Uterus (tissue), 4 donors: ENCODE data around the gene MAP3K4. TPM values are rescaled to one million over a fixed set of nuclear protein-coding genes. Genes with fewer than 3 reads are reported as not detected.
A peak's percentile ranks its signal among the peaks of the same experiment; 100 is the strongest.

ENCODE experiments used
- DNase-seq, 2 donors: peaks; one replicate each; pipeline ENCODE4 v3.0.0-alpha.2; 2019 to 2020
- H3K27ac ChIP-seq, 2 donors: fragments of 200-600 bp; sonication (generic); 1 replicate in 1 of 2; 2 replicates in 1 of 2; pipeline ENCODE4 v1.5.1; 2016 to 2018
- H3K27me3 ChIP-seq, 2 donors: fragments of 200-600 bp; sonication (generic); one replicate each; pipeline ENCODE4 v1.5.1; 2018 to 2019; ENCODE audit warnings: control low read depth in 1 of 2
- H3K36me3 ChIP-seq, 2 donors: fragments of 200-600 bp; sonication (generic); one replicate each; pipeline ENCODE4 v1.5.1; 2019; ENCODE audit warnings: control low read depth in 1 of 2
- H3K4me1 ChIP-seq, 2 donors: fragments of 200-600 bp; sonication (generic); one replicate each; pipeline ENCODE4 v1.5.1; 2018 to 2019; ENCODE audit warnings: control low read depth in 1 of 2
- H3K4me3 ChIP-seq, 2 donors: fragments of 200-600 bp; sonication (generic); 1 replicate in 1 of 2; 2 replicates in 1 of 2; pipeline ENCODE4 v1.5.1; 2018 to 2019; ENCODE audit warnings: mild to moderate bottlenecking in 1 of 2
- H3K9me3 ChIP-seq, 2 donors: fragments of 200-600 bp; sonication (generic); one replicate each; pipeline ENCODE4 v1.5.1; 2019; ENCODE audit warnings: control low read depth in 1 of 2
- CTCF ChIP-seq, 4 experiments: fragments of 200-600 bp in 2 of 4; fragments of 450-650 bp in 2 of 4; sonication (generic) in 2 of 4; IDR thresholded peaks; one replicate each; pipeline ENCODE4 v1.5.1; 2016 to 2019; ENCODE audit warnings: antibody characterized with exemption in 4 of 4, mild to moderate bottlenecking in 2 of 4, moderate library complexity in 1 of 4
- POLR2A ChIP-seq, 2 donors: fragments of 450-650 bp; IDR thresholded peaks; one replicate each; pipeline ENCODE4 v1.6.1; 2016; ENCODE audit warnings: antibody characterized with exemption in 2 of 2, mild to moderate bottlenecking in 1 of 2, moderate library complexity in 1 of 2
- intact Hi-C: fragments of 100-400 bp; cut with DNase I; formaldehyde crosslinking; loops from one replicate; pipeline ENCODE4 v1.15.1; 2023; ENCODE audit warnings: low total_unique reads
- total RNA-seq, 4 donors: library from RNA; depleted of rRNA in 3 of 4; stranded (reverse); fragments of >200 nt in 3 of 4; gene quantifications; one replicate each; pipeline versions ENCODE4 v1.1.0 to v1.2.4, GENCODE V29; 2014 to 2023
- donor health status: DM: yes; HTN: yes; CAD: no.

Gene MAP3K4
- total RNA-seq, 4 donors from 2014 or later = 24.1 to 82.9 (median 46.6) TPM

- H3K4me3 ChIP-seq = peak overlapping the region; percentile 97 to 98
- no peaks in the 10 kb centered on the region for H3K9me3 ChIP-seq
- H3K36me3 ChIP-seq = no peaks in the 10 kb centered on the region
- TF ChIP-seq CTCF (IDR thresholded peaks at IDR 0.05) (peak; percentile 53 to 75 (median 62)), POLR2A (IDR thresholded peaks at IDR 0.05) (no peak)
- no peaks in the 10 kb centered on the region for H3K27me3 ChIP-seq
- DNase-seq = peak; percentile 60 to 66
- H3K4me1 ChIP-seq = no peaks in the 10 kb centered on the region
- intact Hi-C loops = loop anchor here (10.0 kb wide), 1 partner anchor 102 kb away; no protein-coding TSS in a partner anchor
- peak overlapping the region; percentile 94 to 96 for H3K27ac ChIP-seq
Measured at GRCh38 chr6:160992061-160992979, 751 bp downstream of the MAP3K4 start.

GRCh38 chr6:160992980-160993314 is 1.4 kb downstream of the MAP3K4 start:
- intact Hi-C loops = loop anchor here (10.0 kb wide), 1 partner anchor 102 kb away; no protein-coding TSS in a partner anchor
- no peak for DNase-seq
- Histone ChIP-seq H3K4me1 (no peaks in the 10 kb centered on the region), H3K36me3 (no peaks in the 10 kb centered on the region), H3K9me3 (no peaks in the 10 kb centered on the region), H3K4me3 (peak overlapping the region; percentile 97 to 98), H3K27me3 (no peaks in the 10 kb centered on the region), H3K27ac (peak overlapping the region; percentile 94 to 96)
- TF ChIP-seq CTCF (IDR thresholded peaks at IDR 0.05) = no peak
- no peak for TF ChIP-seq POLR2A (IDR thresholded peaks at IDR 0.05)

- Histone ChIP-seq H3K4me1 (no peaks in the 10 kb centered on the region), H3K36me3 (no peaks in the 10 kb centered on the region), H3K4me3 (no peak overlapping the region), H3K27me3 (no peaks in the 10 kb centered on the region), H3K27ac (no peak overlapping the region), H3K9me3 (no peaks in the 10 kb centered on the region)
- intact Hi-C loops = loop anchor here (10.0 kb wide), 1 partner anchor 100 kb away; no protein-coding TSS in a partner anchor
- TF ChIP-seq POLR2A (IDR thresholded peaks at IDR 0.05) = no peak
- TF ChIP-seq CTCF (IDR thresholded peaks at IDR 0.05) = no peak
- DNase-seq = no peak
Measured at GRCh38 chr6:160995271-160995670, 3.7 kb downstream of the MAP3K4 start.

- no peak for TF ChIP-seq POLR2A (IDR thresholded peaks at IDR 0.05)
- H3K9me3 ChIP-seq = no peaks in the 10 kb centered on the region
- intact Hi-C loops = loop anchor here (10.0 kb wide), 1 partner anchor 99 kb away; no protein-coding TSS in a partner anchor
- H3K4me3 ChIP-seq = no peak overlapping the region
- no peaks in the 10 kb centered on the region for H3K4me1 ChIP-seq
- H3K27me3 ChIP-seq = no peaks in the 10 kb centered on the region
- no peaks in the 10 kb centered on the region for H3K36me3 ChIP-seq
- no peak for DNase-seq
- H3K27ac ChIP-seq = no peak overlapping the region
Measured at GRCh38 chr6:160996131-160996601, 4.6 kb downstream of the MAP3K4 start.

- peaks cover 0 to 4% of the 10 kb centered on the region in 2 donors for H3K4me1 ChIP-seq
- intact Hi-C loops = loop anchor here (10.0 kb wide), 1 partner anchor 97 kb away; no protein-coding TSS in a partner anchor
- no peak overlapping the region for H3K27ac ChIP-seq
- H3K4me3 ChIP-seq = no peak overlapping the region
- no peaks in the 10 kb centered on the region for H3K36me3 ChIP-seq
- DNase-seq = no peak
- TF ChIP-seq POLR2A (IDR thresholded peaks at IDR 0.05) (no peak), CTCF (IDR thresholded peaks at IDR 0.05) (no peak)
- no peaks in the 10 kb centered on the region for H3K27me3 ChIP-seq
- no peaks in the 10 kb centered on the region for H3K9me3 ChIP-seq
Measured at GRCh38 chr6:160998217-160998616, 6.6 kb downstream of the MAP3K4 start.
